NCI-H69 (cell line): ENCODE data around the gene FAR2.
"Not testable (repeated sequence)": the region's sequence is repeated elsewhere in the genome, so short reads cannot be mapped to it uniquely, and the experiment has no call there.

Source experiments
- DNase-seq: peaks from one replicate; lab custom pipeline; 2025; lab: John Stamatoyannopoulos, UW

Gene FAR2

GRCh38 chr12:29329411-29329810 is 180.3 kb downstream of the FAR2 start:
- DNase-seq, result no peak

- DNase-seq, result no peak
These were observed 184.1 kb downstream of the FAR2 start for GRCh38 chr12:29333178-29333577.

- no peak for DNase-seq
These were observed 185.9 kb downstream of the FAR2 start for GRCh38 chr12:29334937-29335336.

GRCh38 chr12:29337325-29337724 is 188.2 kb downstream of the FAR2 start:
- DNase-seq, result no peak

- no peak for DNase-seq
These were observed 194.1 kb downstream of the FAR2 start for GRCh38 chr12:29343022-29343799.

- no peak for DNase-seq
These were observed 197.8 kb downstream of the FAR2 start for GRCh38 chr12:29346769-29347421.

- peak; percentile 20 for DNase-seq
These were observed 201.0 kb downstream of the FAR2 start for GRCh38 chr12:29350080-29350479.

- DNase-seq, result no peak
These were observed 205.9 kb downstream of the FAR2 start for GRCh38 chr12:29354954-29355353.

GRCh38 chr12:29365091-29365490 is 216.0 kb downstream of the FAR2 start:
- DNase-seq, result no peak

- DNase-seq, result no peak
These were observed 224.9 kb downstream of the FAR2 start for GRCh38 chr12:29374012-29374411.

GRCh38 chr12:29374913-29375312 is 225.8 kb downstream of the FAR2 start:
- DNase-seq, result no peak

- DNase-seq, result no peak
These were observed 227.0 kb downstream of the FAR2 start for GRCh38 chr12:29376118-29376517.

GRCh38 chr12:29380536-29381523 is 231.8 kb downstream of the FAR2 start, which contains the start of gene ERGIC2:
ERGIC2 (minus strand) TSS chr12:29381172; CDS start chr12:29371633, 9,539 bp downstream.
- peak; percentile 97 for DNase-seq

GRCh38 chr12:29382251-29382650 is 233.2 kb downstream of the FAR2 start:
- no peak for DNase-seq

- DNase-seq, result not testable (repeated sequence)
These were observed 236.1 kb downstream of the FAR2 start for GRCh38 chr12:29385194-29385593.
